Middle frontal gyrus (tissue), 1 donor: ENCODE results near the gene LRRC7.

Experiments
- DNase-seq: peaks from one replicate; pipeline ENCODE4 v3.0.0-alpha.2; 2015; ENCODE audit warnings: low spot score; ENCODE audit errors: extremely low spot score

Gene LRRC7

DNA sequence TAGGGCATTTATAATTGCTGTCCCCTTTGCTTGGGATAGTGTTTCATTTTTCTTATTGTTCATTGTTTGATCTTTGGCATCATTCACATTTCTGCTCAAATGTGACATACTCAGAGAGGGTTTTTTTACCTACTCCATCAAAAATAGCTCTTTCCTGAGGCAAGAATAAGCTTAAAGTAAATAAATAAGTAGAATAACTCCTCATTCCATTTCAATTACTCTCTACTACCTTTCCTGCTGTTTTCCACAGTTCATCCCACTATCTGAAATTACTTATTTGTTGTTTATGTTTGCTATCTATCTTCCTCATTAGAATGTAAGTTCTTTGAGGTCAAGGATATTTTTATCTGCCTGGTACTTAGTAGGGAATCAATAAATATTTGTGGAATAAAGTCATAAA is 517.8 kb downstream of the LRRC7 start:
- DNase-seq: no peak

DNA sequence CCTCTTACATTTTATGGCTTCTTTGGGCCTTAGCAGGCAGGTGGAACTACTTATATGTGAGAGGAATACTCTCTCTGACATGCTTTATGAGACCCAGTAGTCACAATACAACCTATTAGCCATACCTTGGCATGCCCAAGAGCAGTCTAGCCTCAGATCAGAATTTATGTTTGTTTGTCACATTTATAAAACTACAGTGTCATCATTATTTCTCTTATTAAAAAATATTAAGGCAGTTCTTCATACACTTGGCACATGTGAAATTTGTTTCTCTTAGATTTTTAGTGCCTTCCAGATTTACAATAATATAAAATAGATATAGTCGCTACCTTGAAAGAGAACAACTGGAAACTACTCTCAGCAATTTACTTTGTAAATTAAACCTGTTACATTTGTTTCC is 519.2 kb downstream of the LRRC7 start:
- DNase-seq: no peak

DNA sequence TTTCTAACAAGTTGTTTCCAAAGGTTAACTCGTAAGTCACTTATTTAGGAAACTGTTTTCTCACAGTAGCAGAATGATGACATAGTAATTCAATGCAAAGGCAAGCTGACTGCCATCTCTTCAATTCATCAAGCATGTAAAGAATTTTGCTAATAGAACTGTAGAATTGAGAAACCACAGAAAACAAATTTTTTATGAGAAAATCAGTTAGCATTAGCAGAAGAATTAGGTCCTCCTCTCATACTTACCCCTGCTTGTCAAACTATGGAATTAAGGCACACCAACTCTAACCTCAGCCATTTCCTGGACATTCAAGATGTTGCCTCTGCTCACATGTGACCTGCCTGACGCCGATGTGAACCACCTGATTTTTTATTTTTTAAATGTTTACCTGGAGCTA is 522.4 kb downstream of the LRRC7 start:
- DNase-seq: no peak

DNA sequence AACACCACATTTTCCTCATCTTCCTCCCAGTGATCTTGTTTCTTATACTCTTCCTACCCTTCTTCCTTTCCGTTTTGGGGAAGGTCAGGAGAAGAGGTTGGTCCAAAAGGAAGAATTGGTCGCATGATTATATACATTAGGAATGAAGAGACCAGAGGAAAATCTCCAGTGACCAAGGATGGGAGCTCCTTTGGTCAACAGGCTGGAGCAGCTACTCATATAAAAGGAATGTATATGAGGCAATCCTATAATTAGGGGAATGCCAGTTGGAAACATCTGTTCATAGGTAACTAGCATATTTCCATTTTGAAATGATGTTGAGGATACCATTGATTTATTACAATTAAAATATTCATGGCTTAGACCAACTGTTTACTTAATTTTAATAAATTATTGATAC is 523.2 kb downstream of the LRRC7 start:
- no peak for DNase-seq

DNA sequence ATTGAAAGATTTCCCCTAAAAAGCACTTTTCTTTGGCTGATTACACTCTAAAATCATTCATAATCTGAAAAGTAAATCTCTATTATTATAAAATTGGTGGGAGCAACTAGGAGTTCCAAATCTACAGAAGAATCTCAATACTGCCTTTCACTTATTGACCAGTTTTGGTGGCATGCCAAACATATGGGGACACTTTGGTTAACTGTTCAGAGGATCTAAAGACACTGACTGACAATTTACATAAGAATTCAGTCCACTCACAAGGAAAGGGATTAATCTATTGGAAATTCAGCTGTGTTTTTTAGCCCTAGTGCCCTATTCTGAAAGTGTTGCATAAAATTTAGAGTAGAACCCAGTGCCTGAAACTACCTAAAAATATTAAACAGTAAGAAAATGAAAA is 524.1 kb downstream of the LRRC7 start:
- DNase-seq: no peak

DNA sequence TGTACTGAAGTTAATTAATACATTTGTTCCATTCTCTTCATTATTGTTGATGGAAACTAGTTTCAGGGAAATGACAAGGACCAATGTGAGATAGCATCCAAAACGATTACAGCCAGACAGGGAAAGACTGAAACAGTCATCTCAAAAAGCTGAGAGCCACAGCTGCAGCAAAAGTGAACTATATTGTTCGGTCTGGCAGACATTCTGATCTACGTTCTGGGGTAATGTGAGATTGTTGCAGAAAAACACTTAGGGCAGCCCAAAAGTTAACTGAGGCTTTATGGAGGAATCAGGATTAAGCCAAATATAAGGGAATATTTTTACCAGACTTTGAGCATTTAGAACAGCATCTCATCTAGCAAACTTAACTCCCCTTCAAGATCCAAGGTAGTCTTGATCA is 524.8 kb downstream of the LRRC7 start:
- no peak for DNase-seq

DNA sequence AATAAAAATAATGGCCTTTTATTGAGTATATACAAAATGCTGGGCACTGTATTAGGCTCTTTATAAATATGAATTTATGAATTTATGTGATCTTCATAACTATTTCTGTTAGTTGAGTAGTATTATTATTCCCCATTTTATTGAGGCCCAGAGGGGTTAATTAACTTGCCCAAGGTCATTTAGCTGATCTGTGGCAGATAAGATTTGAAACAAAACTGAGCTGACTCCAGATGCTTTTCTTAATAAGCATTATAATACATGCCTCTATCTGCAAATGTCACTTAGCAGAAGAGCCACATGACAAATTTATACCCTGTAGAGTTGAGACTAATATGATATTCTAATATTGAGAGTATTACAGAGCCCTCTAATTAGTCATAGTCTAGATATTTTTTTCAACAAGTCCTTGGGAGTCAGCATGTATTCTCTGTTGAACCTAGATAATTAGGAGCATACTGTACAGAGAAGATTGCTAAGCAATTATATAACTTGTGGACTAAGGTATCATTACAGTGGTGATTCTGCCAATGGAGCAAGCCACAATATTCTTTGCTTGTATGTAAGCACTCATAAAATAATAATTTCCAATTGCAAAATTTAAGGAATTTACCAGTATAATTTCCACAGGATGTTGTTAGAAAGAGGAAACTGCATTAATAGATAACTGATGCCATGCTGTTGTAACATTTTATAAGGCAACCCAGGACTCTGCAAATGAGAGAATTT is 525.7 kb downstream of the LRRC7 start:
- DNase-seq: no peak

DNA sequence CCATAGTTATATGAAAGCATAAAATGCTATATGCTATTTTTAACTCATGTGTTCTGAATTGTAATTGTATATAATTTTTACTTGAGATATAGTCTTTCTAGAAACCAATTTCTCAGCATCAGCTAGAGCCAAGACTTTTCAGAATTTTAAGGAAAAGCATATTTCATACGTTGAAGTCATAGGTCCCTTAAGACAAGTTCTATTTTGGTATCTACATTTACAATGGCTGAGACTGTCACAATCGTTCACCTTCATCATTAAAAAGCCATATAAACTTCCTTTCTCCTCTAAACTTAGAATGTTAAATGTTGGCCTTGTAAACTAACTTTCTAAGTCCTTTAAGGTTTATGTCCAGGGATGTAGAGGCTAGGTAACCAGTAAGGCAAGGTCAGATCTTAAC is 533.5 kb downstream of the LRRC7 start:
- no peak for DNase-seq

DNA sequence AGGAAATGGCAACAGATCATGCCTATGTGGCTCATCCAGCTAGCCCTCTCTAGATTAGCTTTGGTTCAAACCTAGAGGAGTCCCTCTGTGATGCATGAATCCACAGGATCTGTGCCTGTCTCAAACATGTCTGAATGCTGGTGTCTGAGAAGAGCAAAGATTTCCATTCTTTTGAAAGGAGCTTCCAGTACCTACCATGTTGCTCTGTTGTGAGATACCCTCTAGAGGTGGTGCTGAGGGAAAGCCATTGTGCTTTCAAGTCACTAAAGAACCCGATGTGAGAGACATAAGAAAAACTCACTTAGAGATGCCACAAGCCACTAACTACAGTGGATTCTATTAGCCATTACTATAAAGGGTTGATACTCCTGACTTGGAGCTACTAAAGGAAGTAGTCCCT is 534.1 kb downstream of the LRRC7 start:
- no peak for DNase-seq

DNA sequence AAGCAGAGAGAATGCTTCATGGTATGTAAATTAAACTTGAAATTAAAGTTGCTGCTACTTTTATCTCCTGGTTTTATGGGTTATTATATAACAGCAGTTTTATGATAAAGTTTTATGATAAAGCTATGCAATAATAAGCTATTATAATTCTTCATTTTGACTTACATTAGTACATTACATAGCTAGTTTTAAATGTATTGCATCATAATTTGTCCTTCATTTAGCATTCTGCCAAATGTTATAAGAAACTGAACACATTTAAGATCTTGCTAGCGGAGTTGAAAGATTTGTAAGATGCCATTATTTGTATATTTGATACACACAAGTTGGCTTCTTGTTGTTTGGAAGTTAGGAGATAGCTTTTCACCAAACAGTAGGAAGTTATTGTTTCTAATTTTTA is 536.0 kb downstream of the LRRC7 start:
- DNase-seq: no peak

DNA sequence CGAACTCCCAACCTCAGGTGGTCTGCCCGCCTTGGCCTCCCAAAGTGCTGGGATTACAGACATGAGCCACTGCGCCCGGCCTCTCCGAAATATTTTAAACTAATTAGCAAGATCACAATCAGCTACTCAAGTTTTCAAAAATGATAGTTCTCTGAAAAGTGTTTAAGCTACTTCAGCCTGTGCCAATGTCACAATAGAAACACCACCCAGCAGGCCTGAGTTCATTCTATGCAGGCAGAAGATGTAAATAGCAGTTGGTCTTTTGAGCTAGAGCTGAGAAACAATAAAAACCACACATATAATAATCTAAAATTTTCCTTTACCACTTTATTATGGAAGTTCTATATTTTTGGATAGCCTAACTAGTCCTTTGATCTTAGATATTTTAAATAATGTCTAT is 541.5 kb downstream of the LRRC7 start:
- DNase-seq: no peak

DNA sequence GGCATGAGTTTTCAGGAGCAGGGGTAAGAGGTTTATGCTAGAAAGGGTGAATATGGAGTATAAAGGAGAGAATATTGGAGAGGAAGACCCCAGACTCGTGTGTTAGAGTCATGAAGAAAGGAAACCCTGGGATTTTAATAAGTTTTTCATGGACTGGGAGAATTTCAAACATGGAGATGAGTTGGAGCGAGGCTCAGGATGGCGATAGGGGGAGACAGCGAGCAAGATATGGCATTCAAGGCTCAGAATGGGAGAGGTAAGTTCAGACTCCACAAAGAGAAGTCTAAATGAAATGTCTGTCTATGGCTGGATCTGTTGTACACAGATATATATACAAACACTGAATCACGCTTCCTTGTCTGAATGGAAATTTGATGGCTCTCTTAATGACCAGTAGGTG is 545.1 kb downstream of the LRRC7 start:
- DNase-seq: no peak

DNA sequence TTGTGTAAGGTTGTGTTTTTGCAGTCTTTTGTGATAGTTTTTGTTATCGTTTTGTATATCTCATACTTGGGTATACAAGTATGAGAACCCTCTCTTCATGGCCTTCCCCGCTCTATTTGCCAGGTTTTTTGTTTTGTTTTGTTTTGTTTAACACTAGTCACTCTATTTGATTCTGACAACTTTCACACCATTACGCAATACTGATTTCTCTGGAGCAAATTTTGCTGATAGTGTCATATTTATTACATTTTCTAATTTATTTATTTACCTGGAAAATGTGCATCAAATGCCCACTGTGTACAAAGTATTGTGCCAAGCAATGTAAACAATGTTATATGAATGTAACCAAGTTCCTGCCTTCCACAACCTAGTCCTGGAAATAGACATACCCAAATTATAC is 547.6 kb downstream of the LRRC7 start:
- DNase-seq: no peak

DNA sequence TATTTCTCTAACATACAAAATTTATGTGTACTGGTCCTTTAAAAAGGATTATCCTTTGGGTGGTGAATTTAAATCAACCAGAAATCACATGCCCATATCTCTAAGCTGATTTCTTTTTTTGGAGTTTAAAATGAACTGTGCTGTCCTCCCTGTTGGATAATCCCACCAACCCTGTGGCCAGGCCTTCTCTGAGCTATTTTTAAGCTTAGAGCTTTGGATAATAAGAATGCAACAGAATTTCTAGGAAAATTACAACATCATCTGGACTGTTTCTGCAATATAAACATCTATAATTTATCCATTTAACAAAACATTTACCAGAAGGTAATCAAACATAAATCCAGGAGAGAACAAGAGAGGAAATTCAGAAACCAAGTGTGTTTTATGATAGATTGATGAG is 549.3 kb downstream of the LRRC7 start:
- DNase-seq: no peak

DNA sequence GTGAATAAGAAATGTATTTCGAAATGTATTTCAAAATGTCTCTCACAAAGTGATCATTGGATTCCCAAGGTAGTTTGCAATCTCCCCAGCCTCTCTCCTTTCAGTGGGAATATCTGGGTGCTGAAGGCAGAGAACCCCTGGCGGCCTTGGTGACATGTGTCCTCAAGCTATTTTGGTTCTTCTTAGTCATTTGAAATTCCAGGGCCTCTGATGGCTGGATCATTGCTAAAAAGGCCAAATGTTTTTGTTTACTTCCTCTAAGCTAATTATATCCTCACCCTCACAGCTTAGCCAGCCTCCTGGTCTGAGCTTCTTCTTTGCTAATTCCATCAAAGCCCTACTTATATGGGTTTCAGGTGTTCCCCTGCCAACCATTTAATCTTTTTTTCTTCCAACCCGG is 566.4 kb downstream of the LRRC7 start:
- DNase-seq: no peak

DNA sequence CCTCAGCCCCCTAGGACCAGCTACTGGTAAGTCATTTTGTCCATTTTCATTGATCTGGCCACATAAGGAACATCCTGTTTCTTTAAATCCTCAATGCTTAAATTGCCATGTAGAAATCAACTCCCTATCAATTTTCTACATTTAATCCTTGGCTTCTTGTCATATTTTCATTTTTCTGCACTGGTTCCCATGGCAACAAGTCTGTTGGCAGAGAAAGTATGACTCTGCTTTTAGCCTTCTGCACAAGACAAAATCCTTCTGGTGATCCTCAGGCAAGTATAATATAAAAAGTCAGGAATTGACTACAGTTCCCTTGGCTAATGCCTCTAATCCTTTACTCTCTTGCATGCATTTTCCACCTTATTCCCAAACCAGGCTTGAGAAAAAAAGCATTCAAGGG is 572.6 kb downstream of the LRRC7 start:
- DNase-seq: peak; percentile 27

DNA sequence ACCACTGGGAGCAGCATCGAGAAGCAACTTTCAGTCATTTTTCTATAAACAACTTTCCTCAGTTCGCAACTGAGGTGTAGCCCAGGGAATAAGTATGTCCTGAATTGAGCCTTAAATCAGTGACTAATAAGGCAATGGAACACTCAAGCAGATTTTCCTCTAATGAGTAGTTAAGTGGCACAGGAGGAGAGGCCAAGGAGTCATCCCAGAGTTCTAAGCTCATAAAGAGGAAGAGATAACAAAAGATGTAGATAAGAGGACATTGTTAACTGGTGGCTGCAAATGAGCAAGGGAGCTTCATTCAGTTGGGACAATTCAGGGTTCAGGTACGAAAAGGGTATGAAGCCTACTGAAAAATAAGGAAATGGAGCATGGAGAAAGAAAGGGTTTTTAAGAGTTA is 573.2 kb downstream of the LRRC7 start:
- no peak for DNase-seq

DNA sequence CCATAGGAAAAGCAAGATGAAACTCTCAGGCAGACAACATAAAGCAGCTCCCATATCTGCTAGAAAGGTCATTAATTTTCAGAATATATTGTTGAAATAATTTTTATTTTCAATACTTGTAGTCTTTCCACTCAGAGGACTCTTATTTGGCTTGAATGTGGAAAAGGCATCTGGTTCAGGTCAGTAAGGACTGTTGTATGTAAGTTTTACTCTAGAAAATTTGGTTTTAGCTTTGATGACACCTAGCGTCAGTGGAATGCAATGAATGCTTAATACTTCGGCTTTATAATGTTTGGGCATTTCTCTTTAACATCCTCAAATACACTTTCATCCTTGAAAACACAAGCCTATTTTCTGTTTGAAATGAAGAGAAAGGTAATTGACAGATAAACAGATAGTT is 574.4 kb downstream of the LRRC7 start:
- peak; percentile 10 for DNase-seq

DNA sequence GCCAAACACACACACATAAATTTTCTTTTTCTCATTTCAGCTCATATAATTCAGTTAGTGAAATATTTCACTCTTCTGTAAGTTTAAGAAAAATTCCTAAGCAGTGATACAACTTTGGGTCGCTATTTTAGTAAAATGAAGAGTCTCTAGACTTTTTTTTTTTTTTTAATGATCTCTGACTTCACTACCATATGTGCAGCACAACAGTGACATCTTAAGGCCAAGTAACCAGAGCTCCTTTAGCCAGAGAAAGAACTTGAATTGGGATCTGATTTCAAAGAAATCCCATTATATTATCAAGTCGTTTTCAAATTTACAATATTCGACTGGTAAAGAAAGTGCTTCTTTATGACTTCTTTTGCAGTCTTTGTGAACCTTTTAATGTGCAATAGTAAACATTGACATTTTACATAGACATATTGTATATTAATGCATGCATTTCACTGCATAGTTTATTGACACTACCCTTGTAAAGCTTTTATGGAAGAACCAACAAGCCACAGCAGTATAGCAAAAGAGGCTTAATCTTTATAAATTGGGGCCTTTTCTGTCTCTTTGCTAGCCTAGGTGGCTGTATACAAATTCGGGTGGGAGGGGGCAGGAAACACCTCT is 575.4 kb downstream of the LRRC7 start:
- DNase-seq: no peak

DNA sequence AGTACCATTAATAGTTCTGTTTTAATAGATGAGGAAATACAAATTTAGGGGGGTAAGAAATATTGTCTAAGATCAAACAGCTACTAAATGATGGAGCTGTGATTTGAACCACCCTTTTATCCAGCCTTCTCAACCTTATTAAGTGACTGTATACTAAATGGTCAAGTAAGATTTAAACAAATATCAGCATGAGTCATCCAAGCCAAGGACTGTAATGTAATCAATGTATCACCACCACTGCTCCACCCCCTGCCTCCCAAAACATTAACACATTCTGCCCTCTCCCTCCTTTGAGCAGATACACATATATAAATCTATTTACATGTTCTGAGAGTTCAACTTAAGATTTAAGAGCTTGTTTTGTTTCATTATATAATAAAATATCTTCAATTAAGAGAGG is 578.8 kb downstream of the LRRC7 start:
- no peak for DNase-seq

DNA sequence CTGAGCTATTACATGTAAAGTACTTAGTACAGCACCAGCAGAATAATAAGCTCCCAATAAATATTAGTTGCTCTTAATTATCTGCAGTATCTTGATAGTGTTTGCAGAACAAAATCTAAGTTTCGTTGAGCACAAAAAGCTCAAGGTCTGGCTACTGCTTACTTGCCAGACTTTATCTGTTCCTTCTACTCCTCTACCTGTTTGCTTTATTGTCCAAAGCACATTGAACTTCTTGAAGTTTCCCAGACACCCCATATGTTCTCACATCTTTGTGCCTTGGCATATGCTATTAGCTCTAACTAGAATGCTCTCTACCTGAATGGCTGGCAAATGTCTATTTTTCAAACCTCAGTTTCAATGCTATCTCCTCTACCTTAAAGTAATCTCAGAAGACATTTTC is 582.7 kb downstream of the LRRC7 start:
- no peak for DNase-seq

DNA sequence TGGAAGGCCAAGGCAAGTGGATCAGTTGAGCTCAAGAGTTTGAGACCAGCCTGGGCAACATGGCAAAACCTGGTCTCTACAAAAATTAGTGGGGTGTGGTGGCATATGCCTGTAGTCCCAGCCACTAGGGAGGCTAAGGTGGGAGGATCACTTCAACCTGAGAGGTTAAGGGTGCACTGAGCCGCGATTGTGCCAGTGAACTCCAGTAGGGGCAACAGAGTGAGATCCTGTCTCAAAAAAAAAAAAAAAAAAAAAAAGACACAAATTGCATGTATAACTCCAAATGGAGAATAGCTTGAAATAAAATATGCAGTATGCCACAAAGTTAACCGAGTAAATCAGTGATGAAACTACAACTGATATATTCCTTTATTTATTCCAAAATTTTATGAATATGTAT is 586.0 kb downstream of the LRRC7 start:
- DNase-seq: no peak

DNA sequence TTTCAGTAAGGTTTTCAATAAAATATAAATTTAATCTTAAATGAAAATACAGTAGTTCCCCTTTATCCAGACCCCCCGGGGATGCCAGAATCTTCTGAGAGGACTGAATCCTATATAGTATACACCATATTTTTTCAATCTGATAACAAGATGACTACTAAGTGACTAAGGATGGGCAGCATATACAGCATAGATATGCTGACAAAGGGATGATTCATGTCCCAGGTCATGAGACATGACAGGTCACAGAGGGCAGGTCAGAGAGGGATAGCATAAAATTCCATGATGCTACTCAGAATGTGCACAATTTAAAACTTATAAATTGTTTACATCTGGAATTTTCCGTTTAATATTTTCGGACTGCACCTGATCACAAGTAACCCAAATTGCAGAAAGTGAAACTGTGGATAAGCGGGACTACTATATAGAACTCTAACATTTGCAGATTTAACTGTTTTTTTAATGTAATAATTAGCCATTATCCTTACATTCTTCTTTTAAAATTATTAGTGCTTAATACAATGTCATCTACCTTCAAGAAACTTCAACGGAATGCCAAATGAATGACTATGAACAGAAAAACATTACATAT is 588.9 kb downstream of the LRRC7 start:
- no peak for DNase-seq
